SIG-M5 (cell line): ENCODE measurements around the gene TRPV3.
"Not testable (repeated sequence)": the region's sequence is repeated elsewhere in the genome, so short reads cannot be mapped to it uniquely, and the experiment has no call there.

ENCODE experiments used
- DNase-seq: peaks from one replicate; lab custom pipeline; 2025; lab: John Stamatoyannopoulos, UW

TRPV3 gene

DNA sequence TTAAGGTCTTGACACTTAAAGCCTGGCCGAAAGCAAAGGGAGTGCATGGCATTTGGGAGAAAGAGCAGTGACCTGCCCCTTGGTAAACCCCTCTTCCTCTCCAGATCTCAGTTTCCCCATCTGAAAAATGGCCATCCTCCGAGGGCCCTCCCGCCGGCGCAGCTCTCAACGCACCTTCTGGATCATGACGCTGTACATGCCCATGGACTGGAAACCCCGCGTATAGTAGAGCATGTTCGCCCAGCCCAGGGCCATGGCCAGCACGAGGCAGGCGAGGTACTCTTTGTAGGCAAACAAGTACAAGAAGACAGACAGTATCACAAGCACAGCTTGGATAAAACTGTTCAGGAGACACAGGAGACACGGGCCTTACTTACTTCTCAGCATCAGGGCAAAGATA, 33.6 kb downstream of the TRPV3 start:
- DNase-seq, result no peak

DNA sequence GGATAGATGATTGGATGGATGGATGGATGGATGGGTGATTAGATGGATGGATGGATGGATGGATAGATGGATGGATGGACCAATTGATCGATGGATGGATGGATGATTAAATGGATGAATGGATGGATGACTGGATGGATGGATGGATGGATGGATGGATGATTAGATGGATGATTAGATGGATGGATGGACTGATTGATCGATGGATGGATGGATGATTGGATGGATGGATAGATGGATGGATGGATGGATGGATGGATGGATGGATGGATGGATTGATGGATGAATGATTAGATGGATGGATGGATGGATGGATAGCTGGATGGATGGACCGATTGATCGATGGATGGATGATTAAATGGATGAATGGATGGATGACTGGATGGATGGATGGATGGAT, 38.1 kb downstream of the TRPV3 start:
- not testable (repeated sequence) for DNase-seq

DNA sequence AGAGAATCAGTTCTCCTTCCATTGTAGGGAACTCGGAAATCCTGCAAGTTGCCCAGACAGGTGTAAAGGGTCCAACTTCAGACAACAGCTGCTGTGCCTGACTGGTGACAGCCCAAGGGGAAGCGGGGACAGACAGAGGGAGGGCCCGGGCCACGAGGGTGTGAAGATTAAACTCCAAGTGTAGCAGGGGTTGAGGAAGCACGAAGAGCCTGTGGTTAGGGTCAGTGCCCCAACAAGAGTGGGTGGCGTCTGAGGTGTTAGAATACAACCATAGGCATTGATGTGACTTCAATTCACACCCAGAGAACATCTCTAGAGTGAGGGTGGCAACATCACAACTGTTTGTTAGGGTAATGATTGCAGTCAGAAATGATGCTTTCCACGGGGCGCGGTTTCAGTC, 42.7 kb downstream of the TRPV3 start:
- DNase-seq, result no peak

DNA sequence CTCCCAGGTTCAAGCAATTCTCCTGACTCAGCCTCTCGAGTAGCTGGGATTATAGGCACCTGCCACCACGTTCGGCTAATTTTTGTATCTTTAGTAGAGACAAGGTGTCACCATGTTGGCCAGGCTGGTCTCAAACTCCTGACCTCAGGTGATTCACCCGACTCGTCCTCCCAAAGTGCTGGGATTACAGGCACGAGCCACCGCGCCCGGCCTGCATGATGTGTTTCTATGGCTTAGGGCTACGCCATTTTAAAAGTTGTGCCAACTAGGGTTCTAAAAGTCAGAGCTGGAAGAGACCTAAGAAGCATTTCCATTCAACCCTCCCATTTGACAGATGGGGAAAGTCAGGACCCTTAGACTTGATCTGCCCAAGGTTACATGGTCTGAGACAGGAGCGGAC, 43.4 kb downstream of the TRPV3 start:
- not testable (repeated sequence) for DNase-seq

DNA sequence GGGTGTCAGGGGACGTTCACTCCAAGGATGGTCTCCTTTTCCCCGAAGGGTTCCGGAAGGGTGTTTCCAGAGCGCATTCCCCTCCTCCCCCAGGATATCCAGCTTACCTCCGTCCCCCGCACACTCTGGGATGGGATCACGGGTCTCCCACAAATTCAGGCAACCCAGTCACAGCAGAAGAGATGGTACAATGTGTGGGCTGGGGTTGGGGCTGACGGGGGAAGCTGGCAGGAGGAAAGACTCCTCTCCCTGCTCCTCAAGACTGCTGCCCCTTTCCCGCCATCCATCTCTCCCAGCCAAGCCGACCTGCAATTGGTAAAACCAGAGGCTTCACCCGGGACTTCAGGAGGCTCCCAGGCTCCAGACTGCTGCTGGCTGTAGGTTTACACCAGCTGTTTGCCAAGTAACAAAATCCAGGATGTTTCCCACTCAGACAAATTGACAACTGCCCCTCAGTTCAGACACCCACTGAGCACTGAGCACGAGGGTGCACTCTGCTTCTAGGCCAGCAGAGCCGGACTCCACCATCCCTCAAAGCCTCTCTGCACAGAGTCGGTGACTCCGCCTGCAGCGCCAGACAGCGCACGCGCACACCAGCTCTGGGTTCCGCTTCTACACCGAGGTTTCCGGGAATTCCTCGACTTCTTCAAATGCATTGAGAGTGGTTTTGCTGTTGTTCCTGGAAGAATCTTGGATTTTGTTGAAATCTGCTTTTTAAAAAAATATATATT, 44.1 kb downstream of the TRPV3 start:
- DNase-seq, result no peak

DNA sequence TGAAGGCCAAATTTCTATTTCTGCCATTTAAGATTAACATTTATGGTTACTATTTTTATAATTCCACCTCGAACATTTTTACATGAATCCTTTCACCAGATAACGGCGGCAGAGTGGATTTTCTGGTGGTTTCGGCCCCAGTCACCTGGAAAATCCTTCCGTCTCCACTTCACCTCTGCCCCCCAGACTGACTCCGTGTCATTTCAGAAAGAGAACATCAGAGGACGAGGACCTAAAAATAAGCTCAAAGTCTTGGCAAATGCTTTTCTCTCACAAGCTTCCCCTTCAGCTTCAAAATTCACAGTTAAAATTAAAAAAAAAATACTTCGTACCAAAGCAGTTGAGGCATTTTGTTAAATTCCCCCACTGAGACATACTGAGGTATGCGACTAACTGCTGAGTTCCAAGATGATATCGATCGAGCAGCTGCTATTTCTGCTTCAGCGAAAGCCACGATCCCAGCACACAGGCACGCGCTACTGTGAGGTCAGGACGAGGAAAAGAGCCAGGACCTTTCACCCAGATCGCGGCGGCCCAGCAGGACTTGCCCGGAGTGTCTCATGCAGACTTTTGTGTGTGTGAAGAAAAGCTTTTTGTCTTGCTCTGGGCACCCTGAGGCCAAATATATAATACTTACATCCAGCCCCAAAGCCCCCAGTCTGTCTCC, 45.0 kb downstream of the TRPV3 start:
- DNase-seq, result no peak

DNA sequence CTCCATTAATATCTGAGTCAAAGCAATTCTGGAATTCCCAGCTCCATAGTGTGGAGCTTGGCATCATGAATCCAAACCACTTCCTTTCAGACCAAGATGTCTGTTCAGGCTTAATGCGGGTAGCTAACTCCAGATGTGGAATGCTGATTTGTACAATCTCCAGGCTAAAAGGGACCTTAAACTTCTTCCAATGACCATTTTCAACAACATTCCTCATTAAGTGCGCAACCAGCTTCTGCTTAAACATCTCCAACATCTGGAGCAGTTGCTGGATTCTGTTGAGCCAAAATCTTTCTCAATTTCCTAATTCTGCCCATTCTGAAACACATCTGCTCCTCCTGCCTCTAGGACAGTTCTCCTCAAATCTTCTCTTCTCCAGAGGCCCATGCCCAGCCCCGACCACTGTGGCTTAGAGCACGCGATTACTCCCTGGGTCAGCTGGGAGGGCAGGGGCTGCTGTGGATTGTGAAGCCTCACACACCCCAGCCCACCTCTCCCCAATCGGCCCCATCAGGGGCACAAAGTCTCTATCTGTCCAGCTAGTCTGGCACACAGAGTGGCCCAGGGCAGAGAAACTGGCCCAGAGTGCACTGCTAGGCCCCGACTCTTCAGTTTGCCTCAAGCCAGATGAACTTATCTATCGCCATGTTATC, 45.6 kb downstream of the TRPV3 start:
- DNase-seq, result no peak

DNA sequence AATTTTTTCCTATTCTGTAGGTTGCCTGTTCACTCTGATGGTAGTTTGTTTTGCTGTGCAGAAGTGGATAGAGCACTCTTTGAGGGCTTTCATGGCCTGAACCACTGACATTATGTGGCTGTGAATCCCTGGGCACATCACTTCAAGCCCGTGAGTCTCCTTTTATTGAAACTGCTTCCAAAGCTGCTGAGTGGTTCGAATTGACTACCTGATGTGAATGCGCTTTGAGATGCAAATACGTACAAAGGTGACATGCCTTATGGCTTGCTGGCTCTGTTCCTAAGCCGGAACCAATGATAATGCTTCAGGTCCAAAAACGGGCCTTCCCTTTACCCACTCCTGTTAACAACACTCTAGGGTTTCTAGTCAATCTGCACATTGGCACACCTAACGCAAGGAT, 47.5 kb downstream of the TRPV3 start:
- no peak for DNase-seq

DNA sequence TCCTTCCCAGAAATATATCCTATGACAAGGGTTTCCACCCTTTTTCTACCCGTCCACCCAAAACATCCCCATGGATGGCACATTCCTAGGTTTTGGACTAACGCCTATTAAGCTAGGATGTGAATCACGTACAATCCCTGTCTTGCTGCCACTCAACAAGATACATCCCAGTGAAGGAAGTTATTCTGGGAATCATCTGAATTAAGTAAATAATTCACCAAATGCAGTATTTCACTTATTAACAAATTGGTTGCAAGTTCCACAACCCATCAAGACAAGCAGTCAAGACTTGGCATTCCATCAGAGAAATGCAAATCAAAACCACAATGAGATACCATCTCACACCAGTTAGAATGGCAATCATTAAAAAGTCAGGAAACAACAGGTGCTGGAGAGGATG, 49.7 kb downstream of the TRPV3 start:
- no peak for DNase-seq

DNA sequence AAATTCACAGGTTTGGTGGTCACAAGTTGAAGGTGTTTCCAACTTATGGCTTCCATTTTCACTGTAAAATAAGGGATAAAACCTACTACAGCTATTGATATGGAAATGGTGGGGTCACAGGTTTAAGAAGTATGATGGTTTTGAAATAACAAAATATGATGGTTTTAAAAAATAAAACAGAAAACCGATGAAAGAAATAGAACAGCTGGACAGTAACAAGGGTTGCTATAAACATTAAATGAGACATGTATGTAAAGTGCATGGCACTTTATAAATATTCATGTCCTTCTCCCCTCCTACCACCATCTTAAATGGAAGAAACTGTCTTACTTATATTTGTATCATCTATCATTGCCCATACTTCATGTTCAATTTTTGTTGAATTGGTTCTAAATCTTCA, 50.5 kb downstream of the TRPV3 start:
- no peak for DNase-seq

DNA sequence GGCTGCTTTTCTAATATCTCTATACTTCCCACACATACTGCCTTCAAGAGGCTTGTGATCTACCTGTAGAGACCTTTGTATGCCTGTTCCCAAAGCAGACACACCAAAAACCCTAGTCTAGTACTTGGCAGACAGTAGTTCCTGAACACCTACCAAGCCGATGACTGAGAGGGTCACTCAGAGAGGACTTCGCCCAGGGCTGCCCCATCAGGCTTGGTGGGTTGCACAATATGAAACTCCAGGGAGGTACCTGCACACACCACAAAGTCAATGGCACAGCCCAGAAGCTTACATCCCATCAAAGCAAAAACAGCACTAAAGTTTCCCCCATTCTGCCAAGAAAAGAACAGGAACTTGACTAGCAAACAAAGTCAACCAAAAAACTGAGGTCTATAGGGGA, 51.6 kb downstream of the TRPV3 start:
- no peak for DNase-seq

DNA sequence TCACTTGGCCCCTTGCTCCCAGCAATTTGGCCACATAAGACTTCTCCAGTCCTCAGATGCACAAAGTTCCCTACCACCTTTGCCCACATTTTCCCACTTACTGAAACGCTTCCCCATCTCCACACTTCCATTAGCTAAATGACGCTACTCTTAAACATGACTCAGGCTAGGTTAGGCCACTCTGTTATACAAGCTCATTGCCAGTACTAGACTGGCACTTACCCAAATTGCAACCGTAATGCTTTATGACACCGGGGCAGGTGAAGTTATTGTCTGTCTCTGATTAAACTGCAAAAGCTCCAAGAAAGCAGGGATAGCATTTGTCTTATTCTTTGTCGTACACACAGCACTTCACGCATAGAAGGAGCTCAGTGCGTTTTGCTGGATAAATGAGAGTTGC, 52.6 kb downstream of the TRPV3 start:
- no peak for DNase-seq

DNA sequence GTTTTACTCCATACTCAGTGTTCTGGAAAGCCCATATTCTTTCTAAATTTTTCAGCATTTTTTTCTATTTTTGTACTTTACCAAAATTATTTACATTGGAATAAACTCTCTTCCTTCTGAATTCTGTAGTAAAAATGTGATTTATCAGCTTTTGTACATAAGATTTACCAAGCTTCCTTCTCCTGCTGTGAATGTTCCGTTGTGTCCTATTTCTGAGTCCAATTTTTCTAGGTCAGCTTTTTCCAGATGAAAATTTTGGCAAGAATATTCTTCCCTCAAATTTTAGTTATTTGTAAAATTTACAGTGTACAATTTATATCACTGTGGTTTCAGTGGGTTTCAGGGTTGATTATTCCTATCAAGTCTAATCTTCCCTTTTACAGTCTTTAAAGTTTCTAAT, 54.3 kb downstream of the TRPV3 start:
- no peak for DNase-seq

DNA sequence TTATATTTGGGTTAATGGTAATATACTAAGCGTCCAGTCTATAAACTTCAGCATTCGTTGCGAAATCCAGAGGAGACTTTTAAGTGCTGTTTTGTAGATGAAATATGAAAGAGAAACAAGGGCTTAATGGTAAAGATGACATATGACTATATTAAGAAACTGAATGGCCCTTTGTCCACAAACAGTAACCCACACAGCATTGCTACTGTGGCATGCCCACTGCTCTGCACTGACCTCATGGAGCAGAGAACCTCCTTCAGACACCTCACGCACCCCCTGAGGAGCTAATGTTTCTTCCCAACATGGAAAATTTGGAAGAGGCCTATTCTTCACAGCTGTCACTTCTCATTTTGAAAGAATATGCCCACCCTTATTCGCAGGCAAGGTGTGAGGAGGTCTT, 55.1 kb downstream of the TRPV3 start:
- DNase-seq, result no peak

DNA sequence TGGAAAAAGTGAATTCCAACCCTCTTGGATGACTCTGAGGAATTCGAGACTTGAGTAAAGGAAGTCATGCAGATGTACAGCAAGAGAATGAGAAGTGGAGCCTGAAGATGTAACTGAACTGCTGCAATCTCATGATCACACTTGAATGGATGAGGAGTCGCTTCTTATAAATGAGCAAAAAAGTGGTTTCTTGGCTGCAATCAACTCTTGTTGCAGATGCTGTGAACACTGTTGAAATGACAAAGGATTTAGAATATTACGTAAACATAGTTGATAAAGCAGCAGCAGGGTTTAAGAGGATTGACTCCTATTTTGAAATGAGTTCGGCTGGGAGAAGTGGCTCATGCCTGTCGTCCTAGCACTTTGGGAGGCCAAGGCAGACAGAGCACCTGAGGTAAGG, 56.3 kb downstream of the TRPV3 start:
- DNase-seq, result no peak

DNA sequence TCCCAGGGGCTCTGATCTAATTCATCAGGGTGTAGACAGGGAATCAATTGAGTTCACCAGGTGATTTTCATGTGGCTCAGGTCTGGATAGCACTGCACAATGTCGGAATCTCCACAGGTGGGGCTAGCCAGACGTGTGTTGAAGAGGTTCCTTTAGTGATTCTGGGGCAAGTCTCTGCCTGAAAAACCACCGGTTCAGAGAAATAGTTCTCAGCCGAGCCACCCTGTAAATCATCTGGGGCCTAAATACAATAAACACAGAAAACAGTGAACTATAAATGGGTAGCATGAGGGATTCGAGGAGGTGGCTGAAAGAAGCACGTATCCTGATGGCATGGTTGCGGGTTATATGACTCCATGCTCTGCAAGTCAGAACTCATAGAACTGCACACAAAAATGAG, 60.5 kb downstream of the TRPV3 start:
- no peak for DNase-seq

DNA sequence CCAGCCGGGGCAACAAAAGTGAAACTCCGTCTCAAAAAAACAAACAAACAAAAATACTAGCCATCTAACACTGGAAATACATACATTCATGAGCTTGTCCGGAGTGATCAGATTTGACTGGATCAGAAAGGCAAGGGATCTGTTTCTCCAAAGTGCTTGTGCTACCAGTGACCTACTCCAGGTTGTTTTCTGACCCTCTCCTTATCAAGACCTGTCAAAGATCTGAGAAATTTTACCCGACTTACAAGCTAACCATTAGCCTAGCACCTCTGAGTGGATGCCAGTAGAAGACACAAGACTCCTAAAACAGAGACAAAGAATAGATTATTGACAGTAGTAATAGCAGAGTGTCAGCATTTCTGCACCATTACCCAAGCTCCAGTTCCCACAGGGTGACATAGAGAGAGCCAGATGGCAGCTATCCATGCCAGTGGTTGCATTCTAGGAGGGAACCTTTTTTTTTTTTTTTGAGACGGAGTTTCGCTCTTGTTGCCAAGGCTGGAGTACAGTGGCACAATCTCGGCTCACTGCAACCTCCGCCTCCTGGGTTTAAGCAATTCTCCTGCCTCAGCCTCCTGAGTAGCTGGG, 72.0 kb downstream of the TRPV3 start:
- DNase-seq, result no peak

DNA sequence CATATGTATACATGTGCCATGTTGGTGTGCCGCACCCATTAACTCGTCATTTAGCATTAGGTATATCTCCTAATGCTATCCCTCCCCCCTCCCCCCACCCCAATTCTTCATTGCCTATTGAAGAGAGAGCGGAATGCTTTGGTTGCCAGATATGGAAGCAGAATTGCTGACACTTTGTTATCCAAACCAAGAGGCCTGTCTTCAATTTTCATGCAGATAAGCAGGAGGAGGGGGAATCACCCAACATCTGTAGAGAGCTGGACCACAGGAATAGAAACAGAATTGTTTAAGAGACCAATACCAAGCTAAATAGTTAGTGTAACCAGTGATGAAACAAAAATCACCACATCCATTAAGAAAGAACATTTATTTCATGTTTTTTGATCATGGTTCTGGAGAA, 74.8 kb downstream of the TRPV3 start:
- DNase-seq, result no peak

DNA sequence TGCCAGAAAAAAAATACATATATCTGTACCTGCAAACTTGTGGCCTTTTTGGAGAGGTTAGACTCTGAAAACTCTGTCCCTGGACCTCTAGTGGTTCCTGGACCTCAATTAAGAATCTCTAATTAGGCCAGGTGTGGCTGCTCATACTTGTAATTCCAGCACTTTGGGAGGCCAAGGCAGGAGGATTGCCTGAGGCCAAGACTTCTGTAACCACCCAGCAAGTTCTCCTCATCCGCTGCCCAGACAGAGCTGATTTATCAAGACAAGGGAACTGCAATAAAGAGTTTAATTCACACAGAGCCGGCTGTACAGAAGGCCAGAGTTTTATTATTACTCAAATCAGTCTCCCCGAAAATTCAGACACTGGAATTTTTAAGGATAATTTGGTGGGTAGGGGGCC, 77.6 kb downstream of the TRPV3 start:
- no peak for DNase-seq

DNA sequence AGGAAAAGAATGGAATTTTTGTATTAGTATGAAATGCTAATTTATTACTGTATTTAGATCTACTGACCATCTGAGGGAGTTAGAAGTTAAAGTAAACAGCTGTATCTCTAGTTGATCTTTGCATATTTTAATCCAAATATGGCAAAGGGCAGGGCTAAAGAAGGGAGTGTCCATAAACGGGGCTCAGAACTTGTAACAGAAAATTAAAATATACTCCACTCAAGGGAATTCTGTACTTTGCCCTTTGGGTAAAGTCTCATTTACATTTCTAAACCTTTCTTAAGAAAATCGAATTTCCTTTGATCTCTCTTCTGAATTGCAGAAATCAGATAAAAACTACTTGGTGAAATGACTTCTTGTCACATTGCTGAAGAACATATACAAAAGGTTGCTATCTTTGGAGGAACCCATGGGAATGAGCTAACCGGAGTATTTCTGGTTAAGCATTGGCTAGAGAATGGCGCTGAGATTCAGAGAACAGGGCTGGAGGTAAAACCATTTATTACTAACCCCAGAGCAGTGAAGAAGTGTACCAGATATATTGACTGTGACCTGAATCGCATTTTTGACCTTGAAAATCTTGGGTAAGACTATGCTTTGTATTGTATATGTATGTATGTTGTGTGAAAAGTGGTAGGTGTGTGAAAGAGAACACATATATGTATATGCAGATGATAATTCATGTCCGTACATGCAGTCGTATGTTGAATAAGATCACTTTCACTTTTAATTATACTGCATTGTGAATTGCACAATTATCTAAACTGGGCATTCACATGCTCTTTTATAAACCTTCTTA, 81.6 kb downstream of the TRPV3 start, which contains the start of gene ASPA:
Gene ASPA, plus strand, starts transcription at position 186 of the 799 bp plus-strand sequence. Its CDS starts 163 bp downstream, at position 349.
- no peak for DNase-seq

DNA sequence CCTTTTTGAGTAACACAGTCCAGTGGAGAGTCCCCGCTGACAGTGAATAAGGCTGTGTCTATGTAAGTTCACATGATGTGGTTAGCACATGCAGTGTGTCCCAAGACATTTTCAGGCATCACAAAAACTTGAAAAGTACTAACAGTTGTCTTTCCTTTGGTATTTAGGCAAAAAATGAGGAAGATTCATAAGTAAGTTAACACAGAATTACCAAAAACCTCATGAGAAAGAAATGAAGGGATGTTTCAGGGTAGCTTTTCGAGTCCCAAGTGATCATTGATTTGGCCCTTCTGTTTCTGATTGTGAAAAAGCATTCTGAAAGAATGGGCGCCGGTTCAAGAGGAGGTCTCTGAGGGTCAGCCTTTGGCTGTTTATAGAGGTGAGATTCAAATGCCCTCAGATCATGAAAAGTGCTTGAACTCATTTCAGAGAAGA, 82.3 kb downstream of the TRPV3 start:
- DNase-seq, result no peak

DNA sequence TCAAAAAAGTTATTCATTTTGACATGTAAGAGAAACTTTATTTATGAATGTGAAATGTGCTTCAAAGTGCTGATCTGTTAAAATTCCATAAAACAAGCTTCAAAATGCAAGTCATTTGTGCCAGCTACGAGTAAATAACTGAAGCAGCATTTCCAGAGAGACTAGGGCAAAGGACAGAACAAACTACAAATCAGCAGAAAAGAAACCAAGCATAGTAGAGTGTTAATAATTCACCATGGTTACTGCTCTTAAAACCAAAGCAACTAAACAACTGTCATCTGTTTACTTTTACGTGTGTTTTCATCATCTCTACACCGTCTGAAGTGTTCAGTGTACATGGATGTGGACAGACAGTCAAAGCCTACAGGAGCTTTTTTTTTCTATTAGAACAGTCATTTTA, 83.4 kb downstream of the TRPV3 start:
- DNase-seq, result no peak
